Measurements from ENCODE around the gene BCAR3.

BCAR3 gene

GRCh38 chr1:93681101-93681988, at the start of gene BCAR3 (continued):
- TF ChIP-seq ZBTB10 (tag by site-specific recombination; IDR thresholded peaks at IDR 0.05) (0 out of 2 replicates have a peak, but pooled peaks have one; percentile 38), KLF8 (tag by site-specific recombination; IDR thresholded peaks at IDR 0.05) (peak; percentile 27; the same call in 1 of the 2 replicates), ZNF677 (tag by site-specific recombination; IDR thresholded peaks at IDR 0.05) (peak; percentile 49; the same call in 1 of the 2 replicates), GLIS2 (tag by site-specific recombination; IDR thresholded peaks at IDR 0.05) (peak; percentile 57), ZNF548 (tag by site-specific recombination; IDR thresholded peaks at IDR 0.05) (no peak), SCRT2 (tag by site-specific recombination; IDR thresholded peaks at IDR 0.05) (peak; percentile 88), ZNF132 (tag by site-specific recombination; IDR thresholded peaks at IDR 0.05; ENCODE audit: borderline replicate concordance) (no peak), ZBTB8A (tag by site-specific recombination; IDR thresholded peaks at IDR 0.05) (no peak; the same call in 1 of the 2 replicates), ZNF707 (tag by site-specific recombination; IDR thresholded peaks at IDR 0.05) (no peak), ZNF791 (tag by site-specific recombination; IDR thresholded peaks at IDR 0.05) (no peak), ZIC2 (tag by site-specific recombination; IDR thresholded peaks at IDR 0.05) (peak; percentile 66; the same call in 1 of the 2 replicates), KLF1 (tag by site-specific recombination; IDR thresholded peaks at IDR 0.05) (0 out of 2 replicates have a peak, but pooled peaks have one; percentile 41), ZNF777 (tag by site-specific recombination; IDR thresholded peaks at IDR 0.05; ENCODE audit: borderline replicate concordance) (no peak), ZNF645 (tag by site-specific recombination; IDR thresholded peaks at IDR 0.05) (no peak), SP7 (tag by site-specific recombination; IDR thresholded peaks at IDR 0.05) (no peak), FEZF1 (tag by site-specific recombination; IDR thresholded peaks at IDR 0.05) (no peak), ZNF354C (tag by site-specific recombination; IDR thresholded peaks at IDR 0.05; ENCODE audit: borderline replicate concordance, low read depth) (no peak), TCF7L2 (IDR thresholded peaks at IDR 0.05; ENCODE audit: borderline replicate concordance, low read depth, low read length) (peak; percentile 21; the same call in 1 of the 2 replicates)
- TF ChIP-seq, protein P1, sequence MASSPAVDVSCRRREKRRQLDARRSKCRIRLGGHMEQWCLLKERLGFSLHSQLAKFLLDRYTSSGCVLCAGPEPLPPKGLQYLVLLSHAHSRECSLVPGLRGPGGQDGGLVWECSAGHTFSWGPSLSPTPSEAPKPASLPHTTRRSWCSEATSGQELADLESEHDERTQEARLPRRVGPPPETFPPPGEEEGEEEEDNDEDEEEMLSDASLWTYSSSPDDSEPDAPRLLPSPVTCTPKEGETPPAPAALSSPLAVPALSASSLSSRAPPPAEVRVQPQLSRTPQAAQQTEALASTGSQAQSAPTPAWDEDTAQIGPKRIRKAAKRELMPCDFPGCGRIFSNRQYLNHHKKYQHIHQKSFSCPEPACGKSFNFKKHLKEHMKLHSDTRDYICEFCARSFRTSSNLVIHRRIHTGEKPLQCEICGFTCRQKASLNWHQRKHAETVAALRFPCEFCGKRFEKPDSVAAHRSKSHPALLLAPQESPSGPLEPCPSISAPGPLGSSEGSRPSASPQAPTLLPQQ (tag by site-specific recombination; IDR thresholded peaks at IDR 0.05), result peak; percentile 40; the same call in 1 of the 2 replicates
- TF ChIP-seq, protein P2, sequence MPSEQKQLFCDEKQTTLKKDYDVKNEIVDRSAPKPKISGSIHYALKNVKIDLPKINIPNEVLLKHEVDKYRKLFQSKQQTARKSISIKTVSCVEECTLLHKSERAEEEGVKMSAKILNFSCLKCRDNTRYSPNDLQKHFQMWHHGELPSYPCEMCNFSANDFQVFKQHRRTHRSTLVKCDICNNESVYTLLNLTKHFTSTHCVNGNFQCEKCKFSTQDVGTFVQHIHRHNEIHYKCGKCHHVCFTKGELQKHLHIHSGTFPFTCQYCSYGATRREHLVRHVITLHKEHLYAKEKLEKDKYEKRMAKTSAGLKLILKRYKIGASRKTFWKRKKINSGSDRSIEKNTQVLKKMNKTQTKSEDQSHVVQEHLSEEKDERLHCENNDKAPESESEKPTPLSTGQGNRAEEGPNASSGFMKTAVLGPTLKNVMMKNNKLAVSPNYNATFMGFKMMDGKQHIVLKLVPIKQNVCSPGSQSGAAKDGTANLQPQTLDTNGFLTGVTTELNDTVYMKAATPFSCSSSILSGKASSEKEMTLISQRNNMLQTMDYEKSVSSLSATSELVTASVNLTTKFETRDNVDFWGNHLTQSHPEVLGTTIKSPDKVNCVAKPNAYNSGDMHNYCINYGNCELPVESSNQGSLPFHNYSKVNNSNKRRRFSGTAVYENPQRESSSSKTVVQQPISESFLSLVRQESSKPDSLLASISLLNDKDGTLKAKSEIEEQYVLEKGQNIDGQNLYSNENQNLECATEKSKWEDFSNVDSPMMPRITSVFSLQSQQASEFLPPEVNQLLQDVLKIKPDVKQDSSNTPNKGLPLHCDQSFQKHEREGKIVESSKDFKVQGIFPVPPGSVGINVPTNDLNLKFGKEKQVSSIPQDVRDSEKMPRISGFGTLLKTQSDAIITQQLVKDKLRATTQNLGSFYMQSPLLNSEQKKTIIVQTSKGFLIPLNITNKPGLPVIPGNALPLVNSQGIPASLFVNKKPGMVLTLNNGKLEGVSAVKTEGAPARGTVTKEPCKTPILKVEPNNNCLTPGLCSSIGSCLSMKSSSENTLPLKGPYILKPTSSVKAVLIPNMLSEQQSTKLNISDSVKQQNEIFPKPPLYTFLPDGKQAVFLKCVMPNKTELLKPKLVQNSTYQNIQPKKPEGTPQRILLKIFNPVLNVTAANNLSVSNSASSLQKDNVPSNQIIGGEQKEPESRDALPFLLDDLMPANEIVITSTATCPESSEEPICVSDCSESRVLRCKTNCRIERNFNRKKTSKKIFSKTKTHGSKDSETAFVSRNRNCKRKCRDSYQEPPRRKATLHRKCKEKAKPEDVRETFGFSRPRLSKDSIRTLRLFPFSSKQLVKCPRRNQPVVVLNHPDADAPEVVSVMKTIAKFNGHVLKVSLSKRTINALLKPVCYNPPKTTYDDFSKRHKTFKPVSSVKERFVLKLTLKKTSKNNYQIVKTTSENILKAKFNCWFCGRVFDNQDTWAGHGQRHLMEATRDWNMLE (tag by site-specific recombination; conservative IDR thresholded peaks at IDR 0.05; ENCODE audit: low read depth), result no peak
